KMS-11 (cell line): ENCODE measurements around the gene CHST11.

Experiments
- H2AFZ ChIP-seq: fragments of 200-600 bp; sonication (generic); 2 replicates; pipeline ENCODE4 v1.6.1; 2016; ENCODE audit warnings: antibody characterized with exemption, mixed run types, low read depth
- H3K27ac ChIP-seq: fragments of 200-600 bp; sonication (generic); 2 replicates; pipeline ENCODE4 v1.6.1; 2016; ENCODE audit warnings: mild to moderate bottlenecking, mixed run types
- H3K27me3 ChIP-seq: fragments of 200-600 bp; sonication (generic); 2 replicates; pipeline ENCODE4 v1.6.1; 2017; ENCODE audit warnings: mild to moderate bottlenecking, low read depth, mixed run types, moderate library complexity; ENCODE audit not compliant: insufficient read depth
- H3K36me3 ChIP-seq: fragments of 200-600 bp; sonication (generic); 2 replicates; pipeline ENCODE4 v1.6.1; 2017; ENCODE audit warnings: mild to moderate bottlenecking, mixed run types; ENCODE audit not compliant: insufficient read depth
- H3K4me1 ChIP-seq: fragments of 200-600 bp; sonication (generic); 2 replicates; pipeline ENCODE4 v1.6.1; 2016; ENCODE audit warnings: mild to moderate bottlenecking, low read depth, mixed run types; ENCODE audit not compliant: poor library complexity, severe bottlenecking
- H3K4me2 ChIP-seq: fragments of 200-600 bp; sonication (generic); 2 replicates; pipeline ENCODE4 v1.7.0; 2016; ENCODE audit warnings: mild to moderate bottlenecking, mixed run types
- H3K4me3 ChIP-seq: fragments of 200-600 bp; sonication (generic); IDR thresholded peaks from 2 replicates; pipeline ENCODE4 v1.6.1; 2017; ENCODE audit warnings: low read depth, low read length, mixed read lengths; ENCODE audit not compliant: insufficient read depth
- H3K79me2 ChIP-seq: fragments of 200-600 bp; sonication (generic); 2 replicates; pipeline ENCODE4 v1.6.1; 2016; ENCODE audit warnings: low read depth, mixed run types; ENCODE audit not compliant: insufficient read depth
- H3K9ac ChIP-seq: fragments of 200-600 bp; sonication (generic); 2 replicates; pipeline ENCODE4 v1.6.1; 2016; ENCODE audit warnings: mild to moderate bottlenecking, mixed run types
- H4K20me1 ChIP-seq: fragments of 200-600 bp; sonication (generic); 2 replicates; pipeline ENCODE4 v1.6.1; 2016; ENCODE audit warnings: mild to moderate bottlenecking, mixed run types; ENCODE audit not compliant: insufficient read depth
- CTCF ChIP-seq: fragments of 200-600 bp; sonication (generic); conservative IDR thresholded peaks from 2 replicates; pipeline ENCODE4 v1.6.1; 2017; ENCODE audit warnings: low read depth, mild to moderate bottlenecking, antibody characterized with exemption, low read length, moderate library complexity, mixed read lengths

The CHST11 gene

GRCh38 chr12:104579718-104580495 lies 123.2 kb downstream of the CHST11 start:
- Histone ChIP-seq H3K27me3 (no peaks in the 10 kb centered on the region), H3K36me3 (no peaks in the 10 kb centered on the region), H3K4me2 (peak overlapping the region; percentile 73), H3K4me1 (peaks cover 44% of the 10 kb centered on the region), H4K20me1 (no peaks in the 10 kb centered on the region), H3K27ac (no peak overlapping the region), H3K9ac (no peak overlapping the region), H2AFZ (no peak overlapping the region), H3K4me3 (no peak overlapping the region), H3K79me2 (no peaks in the 10 kb centered on the region)
- no peak for TF ChIP-seq CTCF

GRCh38 chr12:104581005-104581570 lies 124.3 kb downstream of the CHST11 start:
- Histone ChIP-seq H3K9ac (no peak overlapping the region), H4K20me1 (no peaks in the 10 kb centered on the region), H3K36me3 (no peaks in the 10 kb centered on the region), H2AFZ (no peak overlapping the region), H3K4me2 (peak overlapping the region; percentile 73; the same call in 1 of the 2 replicates), H3K4me1 (peaks cover 44% of the 10 kb centered on the region), H3K27me3 (no peaks in the 10 kb centered on the region), H3K79me2 (no peaks in the 10 kb centered on the region), H3K4me3 (no peak overlapping the region), H3K27ac (no peak overlapping the region)
- TF ChIP-seq CTCF = no peak

GRCh38 chr12:104582739-104583138 lies 126.0 kb downstream of the CHST11 start:
- H3K27me3 ChIP-seq = no peaks in the 10 kb centered on the region
- H3K4me1 ChIP-seq = peaks cover 44% of the 10 kb centered on the region
- no peaks in the 10 kb centered on the region for H4K20me1 ChIP-seq
- no peak overlapping the region for H3K27ac ChIP-seq
- TF ChIP-seq CTCF = no peak
- H3K79me2 ChIP-seq = no peaks in the 10 kb centered on the region
- H3K4me2 ChIP-seq = no peak overlapping the region
- no peak overlapping the region for H3K4me3 ChIP-seq
- no peaks in the 10 kb centered on the region for H3K36me3 ChIP-seq
- no peak overlapping the region for H3K9ac ChIP-seq
- H2AFZ ChIP-seq = no peak overlapping the region

GRCh38 chr12:104583301-104583700 lies 126.6 kb downstream of the CHST11 start:
- Histone ChIP-seq H3K27me3 (no peaks in the 10 kb centered on the region), H2AFZ (no peak overlapping the region), H3K4me2 (no peak overlapping the region), H3K4me3 (no peak overlapping the region), H4K20me1 (no peaks in the 10 kb centered on the region), H3K9ac (no peak overlapping the region), H3K27ac (no peak overlapping the region), H3K36me3 (no peaks in the 10 kb centered on the region), H3K4me1 (peaks cover 44% of the 10 kb centered on the region), H3K79me2 (no peaks in the 10 kb centered on the region)
- no peak for TF ChIP-seq CTCF
